ENCODE data around the gene BMPR1A. TPM values are rescaled to one million over a fixed set of nuclear protein-coding genes. Genes with fewer than 3 reads are reported as not detected.

BMPR1A gene
- total RNA-seq, 2 donors from 2014 or later: 69.4 to 96.4 TPM

- H3K27ac ChIP-seq (ENCODE audit: low read depth, low read length): no peak overlapping the region
- Mint-ChIP-seq H3K4me1 (peaks cover 19% of the 10 kb centered on the region), H3K36me3 (ENCODE audit: low read depth) (peaks cover 10% of the 10 kb centered on the region), H3K27ac (no peak overlapping the region), H3K9me3 (peaks cover 28% of the 10 kb centered on the region), H3K27me3 (ENCODE audit: insufficient read depth) (no peaks in the 10 kb centered on the region), H3K4me3 (no peak overlapping the region)
- peaks cover 20% of the 10 kb centered on the region for H3K9me3 ChIP-seq (ENCODE audit: control insufficient read depth, low read length)
- no peaks in the 10 kb centered on the region for H3K36me3 ChIP-seq (ENCODE audit: control insufficient read depth, insufficient read depth, low read length)
- H3K27me3 ChIP-seq (ENCODE audit: control insufficient read depth, insufficient read depth, low read length, poor library complexity, severe bottlenecking): no peaks in the 10 kb centered on the region
- H3K9ac ChIP-seq (ENCODE audit: extremely low read depth, low read length, poor library complexity, severe bottlenecking): no peak overlapping the region
- 81 to 100% methylated on average over 2 to 7 of the region's 7 CpGs for WGBS, 2 experiments (ENCODE audit: insufficient coverage in 1 of 2, insufficient read length in 1 of 2)
- peak; percentile 45 for DNase-seq
- no peak overlapping the region for H3K4me3 ChIP-seq (ENCODE audit: low read length)
- TF ChIP-seq CTCF (conservative IDR thresholded peaks at IDR 0.05): no peak
- peaks cover 15% of the 10 kb centered on the region for H3K4me1 ChIP-seq (ENCODE audit: control insufficient read depth, insufficient read depth, low read length)
Measured at GRCh38 chr10:86956195-86956847, 199.9 kb downstream of the BMPR1A start.

DNA sequence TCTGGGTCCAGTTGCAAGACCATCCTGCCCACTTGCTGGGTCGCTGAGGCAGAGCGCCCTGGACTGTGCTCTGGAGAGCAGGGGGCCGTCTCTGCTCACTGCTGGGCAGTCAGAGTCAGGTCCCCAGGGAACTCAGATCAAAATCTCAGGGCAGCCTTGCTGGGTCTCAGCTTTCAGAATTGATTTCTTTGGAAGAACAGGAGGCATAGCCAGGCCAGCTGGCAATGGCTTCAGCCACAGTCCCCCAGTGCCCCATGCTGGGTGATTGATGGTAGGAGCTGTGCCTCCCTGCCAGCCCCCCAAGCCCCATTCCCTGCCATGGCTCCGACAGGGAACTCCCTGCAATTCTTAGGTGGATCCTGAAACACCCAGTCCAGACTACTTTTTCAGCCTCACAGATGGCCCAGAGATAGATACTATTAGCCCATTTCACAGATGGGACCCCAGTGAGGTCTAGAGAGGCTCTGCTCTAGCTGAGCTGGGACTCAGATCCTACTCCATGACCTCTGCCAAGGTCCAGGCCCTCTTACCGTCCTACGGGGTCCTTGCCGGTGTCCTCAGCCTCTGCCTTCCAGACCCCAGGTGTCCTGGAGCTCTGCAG is 200.5 kb downstream of the BMPR1A start:
- TF ChIP-seq CTCF (conservative IDR thresholded peaks at IDR 0.05): no peak
- H3K4me3 ChIP-seq (ENCODE audit: low read length): no peak overlapping the region
- DNase-seq: peak; percentile 49
- WGBS, 2 experiments (ENCODE audit: insufficient coverage in 1 of 2, insufficient read length in 1 of 2): 77 to 82% methylated on average over 2 to 7 of the region's 7 CpGs
- peaks cover 23% of the 10 kb centered on the region for H3K9me3 Mint-ChIP-seq
- H3K27me3 Mint-ChIP-seq (ENCODE audit: insufficient read depth): no peaks in the 10 kb centered on the region
- H3K36me3 Mint-ChIP-seq (ENCODE audit: low read depth): peaks cover 8% of the 10 kb centered on the region
- peaks cover 19% of the 10 kb centered on the region for H3K4me1 Mint-ChIP-seq
- H3K9ac ChIP-seq (ENCODE audit: extremely low read depth, low read length, poor library complexity, severe bottlenecking): no peak overlapping the region
- no peaks in the 10 kb centered on the region for H3K36me3 ChIP-seq (ENCODE audit: control insufficient read depth, insufficient read depth, low read length)
- H3K4me3 Mint-ChIP-seq: no peak overlapping the region
- H3K27ac Mint-ChIP-seq: no peak overlapping the region
- peaks cover 14% of the 10 kb centered on the region for H3K9me3 ChIP-seq (ENCODE audit: control insufficient read depth, low read length)
- no peaks in the 10 kb centered on the region for H3K27me3 ChIP-seq (ENCODE audit: control insufficient read depth, insufficient read depth, low read length, poor library complexity, severe bottlenecking)
- no peak overlapping the region for H3K27ac ChIP-seq (ENCODE audit: low read depth, low read length)
- peaks cover 15% of the 10 kb centered on the region for H3K4me1 ChIP-seq (ENCODE audit: control insufficient read depth, insufficient read depth, low read length)

GRCh38 chr10:86957471-86958115 is 201.2 kb downstream of the BMPR1A start, which contains the start of gene MMRN2:
Gene MMRN2 (minus strand): TSS chr10:86957615. CDS start chr10:86957541, 74 bp downstream.
- H3K27ac Mint-ChIP-seq: no peak within 1 kb of the TSS
- peaks cover 17% of the 10 kb centered on the region for H3K9me3 Mint-ChIP-seq
- Histone ChIP-seq H3K27ac (ENCODE audit: low read depth, low read length) (no peak within 1 kb of the TSS), H3K4me1 (ENCODE audit: control insufficient read depth, insufficient read depth, low read length) (peaks cover 15% of the 10 kb centered on the region), H3K9ac (ENCODE audit: extremely low read depth, low read length, poor library complexity, severe bottlenecking) (no peak within 1 kb of the TSS), H3K4me3 (ENCODE audit: low read length) (no peak within 1 kb of the TSS), H3K36me3 (ENCODE audit: control insufficient read depth, insufficient read depth, low read length) (no peaks in the 10 kb centered on the region), H3K27me3 (ENCODE audit: control insufficient read depth, insufficient read depth, low read length, poor library complexity, severe bottlenecking) (no peaks in the 10 kb centered on the region), H3K9me3 (ENCODE audit: control insufficient read depth, low read length) (peaks cover 8% of the 10 kb centered on the region)
- peak; percentile 45 for DNase-seq
- TF ChIP-seq CTCF (conservative IDR thresholded peaks at IDR 0.05): no peak
- no peak within 1 kb of the TSS for H3K4me3 Mint-ChIP-seq
- peaks cover 19% of the 10 kb centered on the region for H3K4me1 Mint-ChIP-seq
- H3K36me3 Mint-ChIP-seq (ENCODE audit: low read depth): peaks cover 3% of the 10 kb centered on the region
- 89 to 91% methylated on average over 4 to 9 of the region's 9 CpGs for WGBS, 2 experiments (ENCODE audit: insufficient coverage in 1 of 2, insufficient read length in 1 of 2)
- H3K27me3 Mint-ChIP-seq (ENCODE audit: insufficient read depth): no peaks in the 10 kb centered on the region
